GM19240 (cell line): ENCODE results near the gene TJP2.
"Not testable (repeated sequence)": the region's sequence is repeated elsewhere in the genome, so short reads cannot be mapped to it uniquely, and the experiment has no call there.

Source experiments
- DNase-seq: peaks from one replicate; pipeline ENCODE4 v3.0.0; 2011; ENCODE audit warnings: low spot score; ENCODE audit not compliant: insufficient read length

Gene TJP2

DNA sequence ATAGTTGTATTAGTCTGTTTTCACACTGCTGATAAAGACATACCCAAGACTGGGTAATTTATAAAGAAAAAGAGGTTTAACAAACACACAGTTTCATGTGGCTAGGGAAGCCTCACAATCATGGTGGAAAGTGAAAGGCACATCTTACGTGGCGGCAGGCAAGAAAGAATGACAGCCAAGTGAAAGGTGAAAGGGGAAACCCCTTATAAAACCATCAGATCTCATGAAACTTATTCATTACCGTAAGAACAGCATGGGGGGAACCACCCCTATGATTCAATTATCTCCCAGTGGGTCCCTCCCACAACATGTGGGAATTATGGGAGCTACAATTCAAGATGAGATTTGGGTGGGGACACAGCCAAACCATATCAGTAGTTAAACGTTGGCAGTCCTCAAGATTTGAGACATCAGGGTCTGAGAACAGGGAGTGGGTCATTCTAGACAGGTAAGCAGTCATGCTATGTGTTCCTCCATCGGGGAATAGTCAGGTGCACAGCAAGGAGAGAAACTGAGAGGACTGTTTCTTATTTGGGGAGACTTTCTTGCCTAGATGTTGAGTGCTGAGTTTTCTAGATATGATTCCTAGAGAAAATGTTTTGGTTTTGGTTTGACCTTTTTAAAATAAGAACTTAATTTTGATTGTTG is 105.1 kb downstream of the TJP2 start:
- no peak for DNase-seq

DNA sequence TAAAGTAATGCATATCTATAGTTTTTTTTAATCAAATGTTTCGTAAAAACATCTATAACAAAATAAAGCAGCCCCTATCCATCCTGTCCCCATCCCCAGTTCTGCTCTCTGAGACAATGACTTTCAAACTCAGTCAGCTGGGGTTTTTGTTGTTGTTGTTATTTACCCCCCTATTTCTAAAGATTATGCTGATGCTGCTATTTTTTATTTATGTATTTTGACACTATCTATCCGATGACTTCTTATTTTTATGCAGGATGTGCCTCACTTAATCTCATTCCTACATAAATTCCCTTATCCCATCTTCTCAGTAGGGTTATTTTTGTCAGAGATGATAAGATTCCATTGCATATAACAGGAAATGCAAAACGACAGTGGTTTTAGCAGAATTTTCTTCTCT is 105.7 kb downstream of the TJP2 start:
- DNase-seq, result no peak

DNA sequence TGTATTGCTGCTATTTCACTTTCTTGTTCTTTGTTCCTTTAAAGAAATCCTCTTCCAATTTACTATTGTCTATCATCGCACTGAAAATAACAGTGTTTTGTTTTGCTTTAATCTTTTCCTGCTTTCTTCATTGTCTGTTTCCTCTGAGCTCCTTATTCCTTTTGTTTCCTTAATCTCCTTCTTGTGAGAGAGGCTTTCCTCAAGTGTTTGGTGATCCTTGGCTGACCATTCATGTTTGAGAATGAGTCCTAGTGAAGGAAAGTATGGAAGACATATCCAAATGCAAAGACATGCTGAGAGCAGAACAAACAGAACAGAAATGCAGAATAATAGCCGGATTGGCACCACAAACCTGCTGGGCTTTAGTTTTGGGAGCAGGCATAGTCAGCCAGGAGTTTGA is 108.9 kb downstream of the TJP2 start:
- no peak for DNase-seq

DNA sequence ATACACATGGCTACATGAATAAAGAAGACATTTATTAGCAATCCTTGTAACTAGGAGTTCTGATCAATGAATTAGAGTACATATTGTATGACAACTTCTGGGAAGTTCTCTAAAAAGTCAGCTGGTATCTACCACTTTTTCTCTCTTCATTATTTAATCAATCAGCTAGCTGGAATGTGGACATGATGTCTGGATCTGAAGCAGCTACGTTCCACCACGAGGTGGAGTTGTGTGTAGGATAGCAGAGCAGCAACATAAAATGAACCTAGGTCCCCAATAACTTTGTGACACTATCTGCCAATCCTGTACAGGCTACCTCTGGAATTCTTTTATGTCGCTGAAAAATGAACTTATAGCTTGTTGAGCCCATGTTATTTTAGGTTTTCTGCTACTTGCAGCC is 118.0 kb downstream of the TJP2 start:
- DNase-seq, result no peak

DNA sequence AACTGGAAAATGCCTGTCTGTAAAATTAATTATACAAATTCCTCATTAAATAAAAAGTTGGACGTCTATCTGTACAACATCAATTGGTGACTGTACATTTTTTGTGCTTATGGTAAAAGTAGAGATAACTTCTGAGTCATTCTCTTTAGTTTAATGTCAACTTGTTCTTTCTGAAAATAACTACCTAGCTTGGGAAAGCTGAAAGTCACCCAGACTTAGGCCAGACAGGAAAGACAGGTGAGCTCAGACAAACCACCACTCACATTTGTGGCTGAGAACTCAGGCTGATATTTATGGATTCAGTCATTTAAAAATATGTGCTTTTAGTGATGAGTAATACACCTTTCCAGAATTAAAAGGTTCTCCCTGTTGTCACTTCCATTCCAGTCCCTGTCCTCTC is 119.1 kb downstream of the TJP2 start:
- no peak for DNase-seq

DNA sequence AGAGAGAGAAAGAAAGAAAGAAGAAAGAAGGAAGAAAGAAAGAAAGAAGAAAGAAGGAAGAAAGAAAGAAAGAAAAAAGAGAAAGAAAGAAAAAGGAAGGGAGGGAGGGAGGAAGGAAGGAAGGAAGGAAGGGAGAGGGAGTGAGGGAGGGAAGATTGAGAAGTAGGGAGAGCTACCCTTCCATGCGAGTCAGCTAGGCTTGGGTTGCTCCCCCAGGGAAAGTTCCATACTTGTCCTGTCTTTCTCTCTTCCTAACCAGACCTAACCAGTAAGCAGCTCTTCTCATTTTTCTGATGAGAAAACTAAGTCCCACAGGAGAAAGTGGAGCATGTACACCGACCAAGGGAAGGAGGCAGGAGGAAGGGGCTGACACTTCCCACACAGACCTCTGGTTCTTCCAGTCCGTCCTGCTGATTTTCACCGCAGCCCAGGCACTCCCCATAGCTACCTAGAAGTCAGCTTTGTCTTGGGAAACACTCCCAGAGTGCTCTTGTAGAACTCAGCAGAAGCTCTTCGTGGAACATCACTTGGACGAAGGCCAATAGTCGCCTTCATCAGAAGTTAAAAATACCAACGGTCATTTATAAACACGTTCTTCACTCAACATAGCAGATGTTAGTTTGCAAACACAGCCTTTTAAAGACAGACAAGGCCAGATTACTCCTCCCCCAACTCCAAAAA is 121.9 kb downstream of the TJP2 start:
- no peak for DNase-seq

DNA sequence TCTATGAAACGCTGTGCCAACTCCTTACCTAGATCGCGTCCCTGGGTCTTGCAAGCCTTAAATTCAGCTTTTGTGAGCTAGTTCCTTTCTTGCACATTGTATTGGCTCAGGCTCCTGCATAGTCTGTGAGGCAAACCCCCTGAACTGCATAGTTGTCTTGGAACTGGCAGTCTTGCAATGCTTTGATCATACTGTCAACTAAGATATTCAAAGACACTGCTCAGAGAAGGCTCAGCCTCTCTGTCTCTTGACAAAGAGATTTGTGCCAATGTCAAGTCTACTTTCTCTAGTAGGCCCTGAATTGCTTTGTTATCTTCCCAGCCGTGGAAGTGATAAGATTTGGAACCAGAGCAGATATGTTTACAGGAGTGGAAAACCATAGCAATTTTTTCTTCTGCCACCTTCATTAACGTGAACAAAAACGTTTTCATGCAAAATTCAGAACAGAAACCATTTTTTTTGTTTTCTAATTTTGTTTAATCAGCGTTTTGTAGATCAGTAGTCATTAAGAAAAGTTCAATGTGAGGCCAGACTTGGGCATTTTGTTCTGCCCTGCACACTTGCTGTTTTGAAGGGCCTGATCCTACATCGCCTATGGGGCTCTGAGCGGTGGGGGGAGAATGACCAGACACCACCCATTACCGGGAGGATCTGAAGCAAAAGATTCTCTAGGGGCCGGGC is 123.4 kb downstream of the TJP2 start:
- DNase-seq, result no peak

DNA sequence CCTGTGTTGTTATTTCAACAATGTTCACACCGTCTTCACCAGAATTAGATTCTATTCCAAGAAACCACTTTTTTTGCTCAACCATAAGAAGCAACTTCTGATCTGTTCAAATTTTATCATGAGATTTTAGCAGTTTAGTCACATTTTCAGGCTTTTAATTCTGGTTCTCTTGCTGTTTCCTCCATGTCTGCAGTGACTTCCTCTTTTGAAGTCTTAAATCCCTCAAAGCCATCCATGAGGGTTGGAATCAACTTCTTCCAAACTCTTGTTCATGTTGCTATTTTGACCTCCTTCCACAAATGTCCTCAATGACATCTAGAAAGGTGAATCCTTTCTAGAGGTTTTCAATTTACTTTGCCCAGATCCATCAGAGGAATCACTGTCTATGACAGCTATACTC is 125.2 kb downstream of the TJP2 start:
- DNase-seq, result no peak

DNA sequence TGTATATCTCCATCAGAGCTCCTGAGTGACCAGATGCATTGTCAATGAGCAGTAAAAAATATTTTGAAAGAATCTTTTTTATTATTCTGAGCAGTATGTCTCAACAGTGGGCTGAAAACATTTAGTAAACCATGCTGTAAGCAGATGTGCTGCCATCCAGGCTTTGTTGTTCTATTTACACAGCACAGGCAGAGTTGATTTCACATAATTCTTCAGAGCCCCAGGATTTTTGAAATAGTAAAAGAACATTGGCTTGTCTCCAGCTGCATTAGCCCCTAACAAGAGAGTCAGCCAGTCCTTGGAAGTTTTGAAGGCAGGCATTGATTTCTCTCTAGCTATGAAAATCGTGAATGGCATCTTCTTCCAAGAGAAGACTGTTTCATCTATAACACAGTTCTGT is 125.7 kb downstream of the TJP2 start:
- DNase-seq, result no peak

DNA sequence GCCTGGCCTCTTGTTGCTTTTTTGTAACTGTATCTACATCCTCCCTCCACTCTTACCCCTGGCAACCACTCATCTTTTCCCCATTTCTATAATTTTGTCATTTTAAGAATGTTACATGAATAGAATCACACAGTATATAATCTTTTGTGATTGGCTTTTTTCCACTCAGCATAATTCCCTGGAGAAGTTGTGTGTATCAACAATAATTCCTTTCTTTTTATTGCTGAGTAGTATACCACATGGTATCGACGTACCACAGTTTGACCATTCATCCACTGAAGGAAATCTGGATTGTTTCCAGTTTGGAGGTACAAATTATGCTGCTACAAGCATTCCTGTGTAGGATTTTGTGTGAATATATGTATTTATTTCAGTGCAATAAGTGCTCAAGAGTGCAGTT is 129.3 kb downstream of the TJP2 start:
- DNase-seq, result no peak

DNA sequence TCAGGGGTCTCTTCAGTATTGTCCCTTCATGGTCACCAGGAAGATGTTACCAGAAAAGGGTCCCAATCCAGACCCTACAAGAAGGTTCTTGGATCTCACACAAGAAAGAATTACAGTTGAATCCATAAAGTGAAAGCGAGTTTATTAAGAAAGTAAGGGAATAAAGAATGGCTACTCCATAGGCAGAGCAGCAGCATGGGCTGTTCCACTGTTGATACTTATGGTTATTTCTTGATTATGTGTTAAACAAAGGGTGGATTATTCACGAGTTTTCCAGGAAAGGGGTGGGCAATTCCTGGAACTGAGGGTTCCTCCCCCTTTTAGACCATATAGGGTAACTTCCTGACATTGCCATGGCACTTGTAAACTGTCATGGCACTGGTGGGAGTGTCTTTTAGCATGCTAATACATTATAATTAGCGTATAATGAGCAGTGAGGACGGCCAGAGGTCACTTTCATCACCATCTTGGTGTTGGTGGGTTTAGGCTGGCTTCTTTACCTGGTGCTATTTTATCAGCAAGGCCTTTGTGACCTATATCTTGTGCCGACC is 132.9 kb downstream of the TJP2 start:
- not testable (repeated sequence) for DNase-seq

DNA sequence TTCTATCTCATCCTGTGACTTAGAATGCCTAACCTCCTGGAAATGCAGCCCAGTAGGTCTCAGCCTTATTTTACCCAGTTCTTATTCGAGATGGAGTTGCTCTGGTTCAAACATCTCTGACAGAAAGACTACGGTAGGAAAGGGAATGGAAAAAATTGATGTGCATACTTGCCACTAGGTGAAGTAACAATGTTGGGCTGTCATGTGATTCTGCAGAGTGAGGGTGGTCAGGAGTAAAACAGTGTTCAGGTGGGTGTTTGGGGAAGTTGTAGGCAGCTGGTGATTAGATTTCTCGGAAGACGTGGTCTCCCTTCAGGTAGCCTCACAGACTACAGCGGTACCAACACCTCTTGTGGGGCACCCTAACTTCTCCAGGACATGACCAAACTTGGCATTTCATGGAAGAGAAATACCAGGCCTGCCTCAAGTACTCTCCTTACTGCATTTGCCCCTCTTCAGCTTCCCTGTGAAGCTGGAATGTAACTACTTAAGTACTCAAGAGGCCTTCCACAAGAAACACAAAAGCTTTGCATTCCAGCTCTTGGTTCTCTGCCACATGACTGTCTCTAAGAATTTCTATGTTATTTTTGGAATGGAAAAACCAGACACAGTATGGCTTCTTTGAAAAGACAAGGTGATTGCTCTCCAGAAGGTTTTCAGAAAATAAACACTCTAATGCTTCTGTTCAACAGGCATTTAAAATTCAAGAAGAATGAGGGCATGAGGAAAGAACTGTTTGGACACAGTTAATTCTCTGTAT is 133.5 kb downstream of the TJP2 start:
- DNase-seq, result no peak

DNA sequence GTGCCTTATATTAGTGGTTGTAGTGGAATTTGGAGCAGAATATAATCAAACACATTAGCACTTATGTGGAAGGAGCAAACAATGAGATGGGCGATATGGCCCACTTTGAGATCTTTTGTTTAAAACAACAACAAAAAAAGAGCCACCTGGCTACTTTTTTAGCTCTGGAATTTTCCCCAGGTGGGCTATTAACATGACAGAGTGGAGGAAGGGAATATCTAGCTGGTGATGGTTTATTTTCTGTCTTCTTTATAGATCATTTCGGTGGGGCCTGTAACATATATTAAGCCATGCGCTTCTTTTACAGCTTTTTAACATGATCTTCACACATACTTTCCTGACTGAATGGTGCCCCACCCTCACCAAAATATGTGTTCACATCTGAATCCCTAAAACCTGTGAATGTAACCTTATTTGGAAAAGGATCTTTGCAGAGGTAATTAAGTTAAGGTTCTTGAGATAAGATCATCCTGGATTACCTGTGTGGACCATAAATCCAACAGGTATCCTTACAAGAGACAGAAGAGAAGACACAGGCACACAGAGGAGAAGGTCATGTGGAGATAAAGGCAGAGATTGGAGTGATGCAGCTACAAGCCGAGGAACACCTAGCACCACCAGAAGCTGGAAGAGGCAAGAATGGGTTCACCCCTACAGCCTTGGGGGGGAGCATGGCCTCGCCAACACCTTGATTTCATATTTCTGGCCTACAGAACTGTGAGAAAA is 134.3 kb downstream of the TJP2 start:
- DNase-seq, result no peak

DNA sequence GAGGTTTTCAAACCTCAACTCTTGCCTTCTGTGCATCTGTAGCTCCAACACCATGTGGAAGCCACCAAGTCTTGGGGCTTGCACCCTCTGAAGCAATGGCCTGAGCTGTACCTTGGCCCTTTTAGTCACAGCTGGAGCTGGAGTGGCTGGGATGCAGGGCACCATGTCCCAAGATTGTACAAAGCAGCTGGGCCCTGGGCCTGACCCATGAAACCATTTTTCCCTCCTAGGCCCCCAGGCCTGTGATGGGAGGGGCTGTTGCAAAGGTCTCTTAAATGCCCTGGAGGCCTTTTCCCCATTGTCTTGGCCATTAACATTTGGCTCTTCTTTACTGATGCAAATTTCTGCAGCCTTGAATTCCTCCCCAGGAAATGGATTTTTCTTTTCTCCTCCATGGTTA is 139.1 kb downstream of the TJP2 start:
- no peak for DNase-seq

DNA sequence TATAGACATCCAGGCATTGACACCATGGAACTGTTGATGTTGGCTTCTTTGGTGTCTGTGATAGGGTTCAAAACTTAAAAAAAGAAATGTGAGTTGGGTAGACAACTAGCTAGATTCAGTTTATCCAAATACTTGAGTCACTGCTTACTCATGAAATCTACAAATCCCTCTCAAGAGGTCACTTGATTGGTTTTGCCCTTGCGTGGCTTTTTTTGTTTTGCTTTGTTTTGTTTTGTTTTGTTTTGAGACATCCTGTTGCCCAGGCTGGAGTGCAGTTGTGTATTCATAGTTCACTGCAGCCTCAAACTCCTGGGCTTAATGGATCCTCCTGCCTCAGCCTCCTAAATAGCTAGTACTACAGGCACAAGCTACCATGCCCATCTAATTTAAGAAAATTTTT is 140.5 kb downstream of the TJP2 start:
- DNase-seq, result no peak

DNA sequence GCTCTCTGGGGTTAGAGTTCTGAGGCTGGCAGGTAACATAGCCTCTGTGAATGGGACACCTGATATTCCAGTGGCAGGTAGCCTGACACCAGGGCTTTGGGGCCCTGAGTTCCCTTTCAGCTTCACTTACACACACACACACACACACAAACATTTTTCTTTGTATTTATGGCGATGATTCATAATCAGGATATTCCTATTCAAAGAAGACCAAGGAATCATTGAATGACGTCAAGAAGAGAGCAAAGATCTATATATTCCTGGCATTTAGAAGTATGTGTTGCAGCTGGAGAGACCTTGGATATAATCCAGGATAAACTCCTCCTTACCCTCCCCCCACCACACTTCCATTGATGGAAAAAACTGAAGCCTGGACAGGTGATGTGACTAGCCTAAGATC is 143.0 kb downstream of the TJP2 start:
- no peak for DNase-seq

DNA sequence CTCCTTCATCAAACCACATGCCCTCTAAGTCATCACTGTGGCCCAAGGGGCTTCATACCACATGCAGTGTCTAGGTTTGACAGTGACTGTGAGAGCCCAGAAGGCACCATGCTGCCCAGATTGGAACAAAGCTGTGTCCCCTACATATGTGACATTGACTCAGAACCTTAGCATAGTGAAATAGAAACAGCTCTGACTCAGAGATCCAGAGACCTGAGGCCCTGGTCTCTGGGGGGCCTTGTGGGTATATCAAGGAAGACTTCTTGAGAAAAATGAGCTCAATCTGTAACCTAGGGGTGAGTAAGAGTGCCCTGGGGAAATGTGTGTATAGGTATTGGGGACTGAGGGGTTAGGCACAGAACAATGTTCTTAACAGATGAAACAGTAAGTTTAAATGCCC is 143.8 kb downstream of the TJP2 start:
- no peak for DNase-seq

DNA sequence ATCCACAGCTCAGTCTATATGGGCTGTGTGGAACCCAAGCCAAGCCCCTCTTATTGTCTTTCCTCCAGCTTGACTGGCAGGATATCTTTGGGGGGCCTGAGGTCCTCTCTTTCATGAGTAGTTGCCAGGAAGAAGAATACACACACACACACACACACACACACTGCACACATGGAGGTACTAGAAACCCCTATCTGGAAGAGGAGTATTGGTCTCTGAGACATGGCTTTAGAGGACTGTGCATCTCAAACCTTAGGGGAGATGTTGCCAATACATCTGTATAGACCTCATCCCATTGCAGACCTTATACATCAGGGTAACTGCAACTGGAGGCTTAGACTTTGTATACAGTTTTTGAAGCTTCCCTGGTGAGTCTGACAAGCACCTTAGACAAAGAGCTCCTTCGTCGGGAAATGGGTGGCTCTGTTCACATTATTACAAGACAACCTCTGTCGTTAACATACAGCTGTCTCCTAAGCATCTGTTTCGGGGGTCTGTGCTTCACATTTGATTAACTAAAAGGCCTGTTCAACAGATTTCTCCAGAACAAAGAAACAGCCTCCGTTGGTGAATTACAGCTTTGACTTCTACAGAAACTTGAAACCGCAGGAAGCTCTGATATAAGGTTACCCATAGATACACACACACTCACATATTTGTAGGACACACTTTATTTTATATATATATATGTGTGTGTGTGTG is 145.4 kb downstream of the TJP2 start:
- DNase-seq, result no peak

DNA sequence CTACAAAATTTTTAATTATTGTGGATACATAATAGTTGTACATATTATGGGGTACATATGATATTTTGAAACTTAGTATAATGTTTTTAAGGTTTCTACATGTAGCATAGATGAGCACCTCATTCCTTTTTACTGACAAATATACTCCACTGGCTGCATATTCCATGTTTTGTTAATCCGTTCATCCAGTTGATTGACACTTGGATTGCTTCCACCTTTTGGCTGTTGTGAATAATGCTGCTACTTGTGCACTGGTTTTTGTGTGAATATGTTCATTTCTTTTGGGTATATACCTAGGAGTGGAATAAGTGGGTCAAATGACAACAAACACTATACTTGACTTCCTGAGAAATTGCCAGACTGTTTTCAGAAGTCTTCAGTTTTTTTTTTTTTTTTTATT is 148.2 kb downstream of the TJP2 start:
- DNase-seq, result no peak

DNA sequence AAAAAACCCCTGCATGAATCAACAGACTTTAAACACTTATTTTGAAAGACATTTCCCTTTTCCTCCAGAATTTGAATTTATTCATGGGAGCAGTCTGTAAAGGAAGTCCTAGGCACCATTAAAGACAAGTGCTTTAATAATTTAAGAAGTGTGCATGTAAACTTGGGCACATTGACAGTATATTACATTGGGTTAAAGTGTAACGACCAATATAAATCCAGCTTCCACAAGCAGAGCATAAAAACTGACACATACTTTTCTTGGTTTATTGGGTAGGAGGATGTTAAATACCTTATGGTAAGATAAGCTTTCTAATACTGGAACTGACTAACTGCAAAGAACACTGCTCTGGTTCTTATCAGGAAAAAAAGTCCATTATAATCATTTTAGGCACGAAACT is 149.8 kb downstream of the TJP2 start:
- no peak for DNase-seq
